Keratinocyte (primary cell): Measurements from ENCODE around the gene ZFP30.

Experiments
- EZH2 ChIP-seq: IDR thresholded peaks from one replicate; pipeline ENCODE4 v1.6.1; 2012; ENCODE audit warnings: inconsistent platforms, mild to moderate bottlenecking, low read length, moderate library complexity
- TF ChIP-seq, protein P1 (sequence below), 3 experiments: IDR thresholded peaks in 1 of 3; conservative IDR thresholded peaks in 1 of 3; optimal IDR thresholded peaks in 1 of 3; 2 replicates in 2 of 3; 3 replicates in 1 of 3; pipeline versions ENCODE3 to v1.5.1; 2011; ENCODE audit warnings: low read length in 3 of 3, mild to moderate bottlenecking in 3 of 3, moderate library complexity in 2 of 3, control low read depth in 1 of 3, inconsistent platforms in 1 of 3; ENCODE audit not compliant: insufficient read depth in 2 of 3; ENCODE audit errors: extremely low read depth in 1 of 3

- TF ChIP-seq, protein P1, sequence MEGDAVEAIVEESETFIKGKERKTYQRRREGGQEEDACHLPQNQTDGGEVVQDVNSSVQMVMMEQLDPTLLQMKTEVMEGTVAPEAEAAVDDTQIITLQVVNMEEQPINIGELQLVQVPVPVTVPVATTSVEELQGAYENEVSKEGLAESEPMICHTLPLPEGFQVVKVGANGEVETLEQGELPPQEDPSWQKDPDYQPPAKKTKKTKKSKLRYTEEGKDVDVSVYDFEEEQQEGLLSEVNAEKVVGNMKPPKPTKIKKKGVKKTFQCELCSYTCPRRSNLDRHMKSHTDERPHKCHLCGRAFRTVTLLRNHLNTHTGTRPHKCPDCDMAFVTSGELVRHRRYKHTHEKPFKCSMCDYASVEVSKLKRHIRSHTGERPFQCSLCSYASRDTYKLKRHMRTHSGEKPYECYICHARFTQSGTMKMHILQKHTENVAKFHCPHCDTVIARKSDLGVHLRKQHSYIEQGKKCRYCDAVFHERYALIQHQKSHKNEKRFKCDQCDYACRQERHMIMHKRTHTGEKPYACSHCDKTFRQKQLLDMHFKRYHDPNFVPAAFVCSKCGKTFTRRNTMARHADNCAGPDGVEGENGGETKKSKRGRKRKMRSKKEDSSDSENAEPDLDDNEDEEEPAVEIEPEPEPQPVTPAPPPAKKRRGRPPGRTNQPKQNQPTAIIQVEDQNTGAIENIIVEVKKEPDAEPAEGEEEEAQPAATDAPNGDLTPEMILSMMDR (optimal IDR thresholded peaks at IDR 0.05 in 1 of 3, IDR thresholded peaks at IDR 0.05 in 1 of 3, conservative IDR thresholded peaks at IDR 0.05 in 1 of 3; ENCODE audit: extremely low read depth in 1 of 3, insufficient read depth in 2 of 3, low read length in 3 of 3) = peak in 1 of 3 experiments; percentile 4
- TF ChIP-seq EZH2 = no peak
Measured at GRCh38 chr19:37655689-37656371, 565 bp upstream of the ZFP30 start.
